GM21526 (cell line): ENCODE results near the gene TCAP.

ENCODE experiments used
- ATAC-seq: cut with Tn5 transposase; IDR thresholded peaks from one replicate; pipeline ENCODE4 v1.9.1; 2021; ENCODE audit warnings: moderate library complexity; ENCODE audit not compliant: unreplicated experiment, low FRiP score

TCAP gene

GRCh38 chr17:39647256-39647655 is 17.9 kb upstream of the TCAP start:
- ATAC-seq, result no peak

GRCh38 chr17:39648616-39649366 is 16.4 kb upstream of the TCAP start:
- no peak for ATAC-seq

GRCh38 chr17:39650121-39650579 is 15.0 kb upstream of the TCAP start:
- ATAC-seq, result no peak

- no peak for ATAC-seq
Measured at GRCh38 chr17:39651923-39652586, 13.1 kb upstream of the TCAP start.

GRCh38 chr17:39652587-39653315 is 12.4 kb upstream of the TCAP start:
- ATAC-seq, result no peak

GRCh38 chr17:39653316-39653661 is 11.9 kb upstream of the TCAP start:
- no peak for ATAC-seq

- ATAC-seq, result no peak
Measured at GRCh38 chr17:39653662-39654331, 11.4 kb upstream of the TCAP start.

GRCh38 chr17:39655105-39655504 is 10.0 kb upstream of the TCAP start:
- ATAC-seq, result no peak

GRCh38 chr17:39658346-39658745 is 6.8 kb upstream of the TCAP start:
- no peak for ATAC-seq

- ATAC-seq, result no peak
Measured at GRCh38 chr17:39658760-39659159, 6.4 kb upstream of the TCAP start.

- no peak for ATAC-seq
Measured at GRCh38 chr17:39659279-39660010, 5.7 kb upstream of the TCAP start.

- no peak for ATAC-seq
Measured at GRCh38 chr17:39660011-39660360, 5.2 kb upstream of the TCAP start.

- ATAC-seq, result no peak
Measured at GRCh38 chr17:39660397-39661385, 4.5 kb upstream of the TCAP start.

- ATAC-seq, result no peak
Measured at GRCh38 chr17:39661744-39662541, 3.2 kb upstream of the TCAP start.

GRCh38 chr17:39662551-39663339 is 2.4 kb upstream of the TCAP start:
- ATAC-seq, result no peak

- ATAC-seq, result no peak
Measured at GRCh38 chr17:39663340-39663687, 1.8 kb upstream of the TCAP start.

- no peak for ATAC-seq
Measured at GRCh38 chr17:39663688-39664580, 1.2 kb upstream of the TCAP start.
